HL-60 (cell line): ENCODE results near the gene TGM2.

Source experiments
- POLR2AphosphoS5 ChIP-seq: IDR thresholded peaks from 2 replicates; pipeline ENCODE4 v1.6.1; 2012; ENCODE audit warnings: low read depth
- TF ChIP-seq, protein P1 (sequence below): IDR thresholded peaks from one replicate; pipeline ENCODE4 v1.5.1; 2011; ENCODE audit warnings: low read length, control low read depth, inconsistent platforms; ENCODE audit not compliant: insufficient read depth
- TF ChIP-seq, protein P2 (sequence below): IDR thresholded peaks from 2 replicates; pipeline ENCODE4 v1.6.1; 2012; ENCODE audit warnings: low read depth; ENCODE audit not compliant: insufficient replicate concordance

DNA sequence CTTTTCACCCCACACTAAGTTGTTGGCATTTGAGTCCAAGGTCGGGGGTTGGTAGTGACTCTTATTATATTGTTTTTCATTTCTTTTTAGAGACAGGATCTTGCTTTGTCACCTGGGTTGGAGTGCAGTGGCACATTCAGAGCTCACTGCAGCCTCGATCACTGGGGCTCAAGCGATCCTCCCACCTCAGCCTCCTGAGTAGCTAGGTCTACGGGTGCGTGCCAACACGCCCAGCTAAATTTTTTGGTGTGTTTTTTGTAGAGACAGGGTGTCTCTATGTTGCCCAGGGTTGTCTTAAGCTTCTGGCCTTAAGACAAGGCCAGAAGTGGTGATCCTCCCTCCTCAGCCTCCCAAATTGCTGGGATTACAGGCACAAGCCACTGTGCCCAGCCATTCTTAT, 25.1 kb upstream of the TGM2 start:
- TF ChIP-seq, protein P1, sequence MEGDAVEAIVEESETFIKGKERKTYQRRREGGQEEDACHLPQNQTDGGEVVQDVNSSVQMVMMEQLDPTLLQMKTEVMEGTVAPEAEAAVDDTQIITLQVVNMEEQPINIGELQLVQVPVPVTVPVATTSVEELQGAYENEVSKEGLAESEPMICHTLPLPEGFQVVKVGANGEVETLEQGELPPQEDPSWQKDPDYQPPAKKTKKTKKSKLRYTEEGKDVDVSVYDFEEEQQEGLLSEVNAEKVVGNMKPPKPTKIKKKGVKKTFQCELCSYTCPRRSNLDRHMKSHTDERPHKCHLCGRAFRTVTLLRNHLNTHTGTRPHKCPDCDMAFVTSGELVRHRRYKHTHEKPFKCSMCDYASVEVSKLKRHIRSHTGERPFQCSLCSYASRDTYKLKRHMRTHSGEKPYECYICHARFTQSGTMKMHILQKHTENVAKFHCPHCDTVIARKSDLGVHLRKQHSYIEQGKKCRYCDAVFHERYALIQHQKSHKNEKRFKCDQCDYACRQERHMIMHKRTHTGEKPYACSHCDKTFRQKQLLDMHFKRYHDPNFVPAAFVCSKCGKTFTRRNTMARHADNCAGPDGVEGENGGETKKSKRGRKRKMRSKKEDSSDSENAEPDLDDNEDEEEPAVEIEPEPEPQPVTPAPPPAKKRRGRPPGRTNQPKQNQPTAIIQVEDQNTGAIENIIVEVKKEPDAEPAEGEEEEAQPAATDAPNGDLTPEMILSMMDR = no peak
- no peak for TF ChIP-seq POLR2AphosphoS5
- TF ChIP-seq, protein P2, sequence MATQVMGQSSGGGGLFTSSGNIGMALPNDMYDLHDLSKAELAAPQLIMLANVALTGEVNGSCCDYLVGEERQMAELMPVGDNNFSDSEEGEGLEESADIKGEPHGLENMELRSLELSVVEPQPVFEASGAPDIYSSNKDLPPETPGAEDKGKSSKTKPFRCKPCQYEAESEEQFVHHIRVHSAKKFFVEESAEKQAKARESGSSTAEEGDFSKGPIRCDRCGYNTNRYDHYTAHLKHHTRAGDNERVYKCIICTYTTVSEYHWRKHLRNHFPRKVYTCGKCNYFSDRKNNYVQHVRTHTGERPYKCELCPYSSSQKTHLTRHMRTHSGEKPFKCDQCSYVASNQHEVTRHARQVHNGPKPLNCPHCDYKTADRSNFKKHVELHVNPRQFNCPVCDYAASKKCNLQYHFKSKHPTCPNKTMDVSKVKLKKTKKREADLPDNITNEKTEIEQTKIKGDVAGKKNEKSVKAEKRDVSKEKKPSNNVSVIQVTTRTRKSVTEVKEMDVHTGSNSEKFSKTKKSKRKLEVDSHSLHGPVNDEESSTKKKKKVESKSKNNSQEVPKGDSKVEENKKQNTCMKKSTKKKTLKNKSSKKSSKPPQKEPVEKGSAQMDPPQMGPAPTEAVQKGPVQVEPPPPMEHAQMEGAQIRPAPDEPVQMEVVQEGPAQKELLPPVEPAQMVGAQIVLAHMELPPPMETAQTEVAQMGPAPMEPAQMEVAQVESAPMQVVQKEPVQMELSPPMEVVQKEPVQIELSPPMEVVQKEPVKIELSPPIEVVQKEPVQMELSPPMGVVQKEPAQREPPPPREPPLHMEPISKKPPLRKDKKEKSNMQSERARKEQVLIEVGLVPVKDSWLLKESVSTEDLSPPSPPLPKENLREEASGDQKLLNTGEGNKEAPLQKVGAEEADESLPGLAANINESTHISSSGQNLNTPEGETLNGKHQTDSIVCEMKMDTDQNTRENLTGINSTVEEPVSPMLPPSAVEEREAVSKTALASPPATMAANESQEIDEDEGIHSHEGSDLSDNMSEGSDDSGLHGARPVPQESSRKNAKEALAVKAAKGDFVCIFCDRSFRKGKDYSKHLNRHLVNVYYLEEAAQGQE = no peak
